Epithelial cell of esophagus (primary cell): ENCODE results near the gene TSSK6.
A peak's percentile ranks its signal among the peaks of the same experiment; 100 is the strongest.

Experiments used
- DNase-seq: peaks from one replicate; pipeline ENCODE4 v3.0.0; 2010; ENCODE audit warnings: low read depth
- H3K4me3 ChIP-seq: 2 replicates; pipeline ENCODE4 v1.5.1; 2011; ENCODE audit warnings: mild to moderate bottlenecking, low read length, control low read depth
- CTCF ChIP-seq: IDR thresholded peaks from 2 replicates; pipeline ENCODE4 v1.5.1; 2011; ENCODE audit warnings: low read depth, mild to moderate bottlenecking, low read length, control low read depth, inconsistent platforms; ENCODE audit not compliant: insufficient read depth; ENCODE audit errors: missing control alignments

TSSK6 gene

DNA sequence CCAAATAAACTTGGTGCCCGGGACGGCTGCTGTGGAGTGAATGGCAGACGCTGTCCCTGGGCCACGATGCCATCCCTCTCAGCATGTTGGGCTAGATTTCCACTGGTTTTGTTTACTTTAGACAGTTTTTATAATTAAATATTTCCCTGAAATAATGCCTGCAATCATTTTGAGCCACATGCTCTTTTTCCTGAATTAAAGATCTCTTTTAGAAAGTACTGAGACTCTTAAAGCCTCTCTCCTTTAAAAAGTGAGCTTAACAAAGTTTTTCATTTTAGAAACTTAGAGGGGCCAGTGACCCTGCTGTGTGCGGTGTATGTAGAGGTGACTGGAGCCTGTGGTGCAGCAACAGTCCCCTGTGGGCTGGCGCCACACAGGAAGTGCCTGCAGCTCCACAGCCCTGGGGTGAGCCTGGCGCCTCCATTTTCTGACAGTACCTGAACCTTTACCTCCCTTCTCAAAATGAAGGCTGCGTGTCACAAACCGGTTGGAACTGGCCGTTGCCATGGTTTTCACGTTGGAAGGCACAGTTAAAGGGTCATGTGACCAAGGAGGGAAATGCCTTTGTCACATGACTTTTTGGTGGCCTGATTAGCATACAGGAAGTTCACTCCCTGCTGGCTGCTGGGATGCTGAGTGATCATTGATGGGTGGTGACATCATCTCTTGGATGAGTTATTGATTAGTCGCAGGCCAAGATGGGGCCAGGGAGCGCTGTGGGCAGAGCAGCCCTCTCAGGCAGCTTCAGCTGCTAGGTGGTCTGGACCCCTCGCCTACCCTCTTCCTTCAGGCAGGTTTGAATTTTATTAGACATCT is 26.3 kb downstream of the TSSK6 start:
- no peak overlapping the region for H3K4me3 ChIP-seq
- DNase-seq = peak; percentile 82
- no peak for TF ChIP-seq CTCF

GRCh38 chr19:19487950-19488874 is 27.1 kb downstream of the TSSK6 start:
- H3K4me3 ChIP-seq = no peak overlapping the region
- no peak for DNase-seq
- no peak for TF ChIP-seq CTCF

- no peak overlapping the region for H3K4me3 ChIP-seq
- TF ChIP-seq CTCF = no peak
- DNase-seq = no peak
These were observed 28.0 kb downstream of the TSSK6 start for GRCh38 chr19:19487077-19487949.

DNA sequence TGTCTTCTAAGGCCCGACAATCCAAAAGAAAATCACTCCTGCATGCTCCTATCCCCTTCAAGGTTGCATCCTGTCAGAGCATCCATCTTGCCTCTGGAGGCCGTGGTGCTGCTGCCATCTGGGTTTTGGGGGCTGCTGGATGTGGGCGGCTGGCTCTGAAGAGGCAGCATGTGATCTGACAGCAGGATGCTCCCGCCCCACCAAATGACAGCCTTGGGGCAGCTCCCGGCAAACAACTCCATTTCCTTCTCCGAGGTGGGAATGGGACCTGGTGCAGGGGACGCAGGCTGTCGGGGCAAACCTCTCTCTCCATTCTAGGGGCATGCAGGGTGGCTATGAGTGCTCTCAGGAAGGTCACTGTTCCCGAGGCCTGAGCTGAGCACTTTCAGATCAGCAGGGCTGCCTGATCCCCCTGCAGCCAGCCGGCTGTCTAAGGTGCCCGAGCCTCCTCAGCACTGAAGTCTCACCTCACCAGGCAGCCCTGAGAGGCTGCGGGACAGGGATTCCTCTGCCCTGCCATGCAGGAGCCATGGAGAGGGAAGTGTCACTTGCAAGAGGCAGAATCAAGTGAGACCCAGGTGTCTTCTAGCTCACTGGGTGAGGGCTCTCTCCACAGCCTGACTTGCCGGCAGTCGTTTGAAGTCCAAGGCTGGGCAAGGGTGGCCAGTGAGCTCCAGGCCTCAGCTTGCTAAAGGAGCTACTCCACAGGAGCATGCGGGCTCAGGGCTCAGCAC is 28.8 kb downstream of the TSSK6 start:
- no peak overlapping the region for H3K4me3 ChIP-seq
- no peak for TF ChIP-seq CTCF
- DNase-seq = no peak

- TF ChIP-seq CTCF = no peak
- no peak overlapping the region for H3K4me3 ChIP-seq
- DNase-seq = no peak
These were observed 29.4 kb downstream of the TSSK6 start for GRCh38 chr19:19485998-19486290.
